ENCODE measurements around the gene RASSF3.

DNA sequence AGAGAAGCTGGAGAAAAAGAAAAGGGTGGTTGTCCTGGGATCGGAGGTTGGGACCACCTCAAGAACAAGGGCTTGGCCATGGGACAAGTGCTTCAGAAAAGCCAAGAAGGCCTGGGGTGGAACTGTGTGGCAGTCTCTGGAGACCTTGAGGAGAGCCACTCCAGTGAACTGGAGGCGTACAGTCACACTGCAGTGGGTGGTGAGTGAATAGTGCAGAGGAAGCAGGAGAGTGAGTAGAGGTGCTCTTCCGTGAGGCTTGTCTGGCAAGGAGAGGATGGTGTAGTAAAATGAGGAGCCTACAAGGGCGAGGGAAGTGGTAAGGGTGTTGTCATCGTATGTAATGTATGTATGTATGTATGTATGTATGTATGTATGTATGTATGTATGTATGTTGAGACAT lies 20.9 kb downstream of the RASSF3 start:
- TF ChIP-seq, protein P1, sequence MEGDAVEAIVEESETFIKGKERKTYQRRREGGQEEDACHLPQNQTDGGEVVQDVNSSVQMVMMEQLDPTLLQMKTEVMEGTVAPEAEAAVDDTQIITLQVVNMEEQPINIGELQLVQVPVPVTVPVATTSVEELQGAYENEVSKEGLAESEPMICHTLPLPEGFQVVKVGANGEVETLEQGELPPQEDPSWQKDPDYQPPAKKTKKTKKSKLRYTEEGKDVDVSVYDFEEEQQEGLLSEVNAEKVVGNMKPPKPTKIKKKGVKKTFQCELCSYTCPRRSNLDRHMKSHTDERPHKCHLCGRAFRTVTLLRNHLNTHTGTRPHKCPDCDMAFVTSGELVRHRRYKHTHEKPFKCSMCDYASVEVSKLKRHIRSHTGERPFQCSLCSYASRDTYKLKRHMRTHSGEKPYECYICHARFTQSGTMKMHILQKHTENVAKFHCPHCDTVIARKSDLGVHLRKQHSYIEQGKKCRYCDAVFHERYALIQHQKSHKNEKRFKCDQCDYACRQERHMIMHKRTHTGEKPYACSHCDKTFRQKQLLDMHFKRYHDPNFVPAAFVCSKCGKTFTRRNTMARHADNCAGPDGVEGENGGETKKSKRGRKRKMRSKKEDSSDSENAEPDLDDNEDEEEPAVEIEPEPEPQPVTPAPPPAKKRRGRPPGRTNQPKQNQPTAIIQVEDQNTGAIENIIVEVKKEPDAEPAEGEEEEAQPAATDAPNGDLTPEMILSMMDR (IDR thresholded peaks at IDR 0.05): no peak
- TF ChIP-seq POLR2A (IDR thresholded peaks at IDR 0.05): no peak

Measured in adrenal gland (tissue), 5 donors.